Posterior vena cava (tissue), 2 donors: ENCODE measurements around the gene ACIN1. TPM values are rescaled to one million over a fixed set of nuclear protein-coding genes. Genes with fewer than 3 reads are reported as not detected.
A peak's percentile ranks its signal among the peaks of the same experiment; 100 is the strongest.

Source experiments
- DNase-seq: peaks from one replicate; pipeline ENCODE4 v3.0.0-alpha.2; 2020; ENCODE audit warnings: low spot score
- intact Hi-C, 2 donors: fragments of 100-400 bp; cut with DNase I; formaldehyde crosslinking; loops; one replicate each; pipeline versions ENCODE4 v1.14.1 to v1.14.2; 2022 to 2023
- long read RNA-seq, 2 donors: library from polyadenylated mRNA; unstranded; transcript quantifications; one replicate each; pipeline ENCODE4 v2.0.0, GENCODE V29; 2020 to 2021
- total RNA-seq, 2 donors: library from RNA; stranded (reverse); fragmentation: NEBNext Ultra II Directional; extraction: Animal tissue kit (Norgen Biotek cat#: 25700); gene quantifications; one replicate each; pipeline ENCODE4 v1.2.1, GENCODE V29; 2021
- donor health status: DM: yes; HTN: yes; CAD: no.
- donor health status: DM: yes; HTN: yes; CAD: no.

The ACIN1 gene
- total RNA-seq: 100 to 1,000 TPM in 1 of 2 donors, 10 to 100 TPM in 1; 85.9 to 112 TPM
- long read RNA-seq, donor 1, partial matches to known transcripts: 7 of 14 reads
- long read RNA-seq, donor 1, other reads (novel, unspliced or antisense): 5 of 14 reads
- long read RNA-seq, donor 2, partial matches to known transcripts: 15 of 22 reads
- long read RNA-seq, donor 2, other reads (novel, unspliced or antisense): 7 of 22 reads

- DNase-seq: peak; percentile 89
- intact Hi-C loops: no loop called here
Observed at GRCh38 chr14:23094666-23095195, at the start of gene ACIN1. Gene ACIN1 (minus strand): TSS chr14:23095136. CDS start chr14:23095112, 24 bp downstream.

GRCh38 chr14:23143911-23144310 is 49.0 kb upstream of the ACIN1 start:
- intact Hi-C loops: no loop called here
- no peak for DNase-seq

- DNase-seq: no peak
- intact Hi-C loops: no loop called here
Observed at GRCh38 chr14:23142826-23143225, 47.9 kb upstream of the ACIN1 start.

GRCh38 chr14:23141706-23142444 is 46.9 kb upstream of the ACIN1 start:
- DNase-seq: peak; percentile 89
- intact Hi-C loops: no loop called here

GRCh38 chr14:23140371-23140770 is 45.4 kb upstream of the ACIN1 start:
- no peak for DNase-seq
- intact Hi-C loops: no loop called here

GRCh38 chr14:23139874-23140273 is 44.9 kb upstream of the ACIN1 start:
- no peak for DNase-seq
- intact Hi-C loops: no loop called here

- intact Hi-C loops: no loop called here
- no peak for DNase-seq
Observed at GRCh38 chr14:23137813-23138535, 43.0 kb upstream of the ACIN1 start.

GRCh38 chr14:23137192-23137812 is 42.4 kb upstream of the ACIN1 start:
- intact Hi-C loops: no loop called here
- DNase-seq: no peak

- no peak for DNase-seq
- intact Hi-C loops: no loop called here
Observed at GRCh38 chr14:23136566-23137133, 41.7 kb upstream of the ACIN1 start.

- intact Hi-C loops: no loop called here
- DNase-seq: no peak
Observed at GRCh38 chr14:23132970-23133369, 38.0 kb upstream of the ACIN1 start.

- intact Hi-C loops: no loop called here
- DNase-seq: no peak
Observed at GRCh38 chr14:23131482-23131881, 36.5 kb upstream of the ACIN1 start.

- DNase-seq: no peak
- intact Hi-C loops: no loop called here
Observed at GRCh38 chr14:23130871-23131270, 35.9 kb upstream of the ACIN1 start.

- DNase-seq: no peak
- intact Hi-C loops: no loop called here
Observed at GRCh38 chr14:23129759-23130316, 34.9 kb upstream of the ACIN1 start.

GRCh38 chr14:23128969-23129758 is 34.2 kb upstream of the ACIN1 start:
- intact Hi-C loops: no loop called here
- no peak for DNase-seq

GRCh38 chr14:23127861-23128260 is 32.9 kb upstream of the ACIN1 start:
- no peak for DNase-seq
- intact Hi-C loops: no loop called here

GRCh38 chr14:23126548-23127278 is 31.8 kb upstream of the ACIN1 start:
- DNase-seq: peak; percentile 52
- intact Hi-C loops: no loop called here

GRCh38 chr14:23125933-23126524 is 31.1 kb upstream of the ACIN1 start:
- intact Hi-C loops: no loop called here
- no peak for DNase-seq
